ENCODE data around the gene CFAP20DC.

- TF ChIP-seq EZH2 (IDR thresholded peaks at IDR 0.05; ENCODE audit: borderline replicate concordance) (no peak), CTCF (IDR thresholded peaks at IDR 0.05; ENCODE audit: poor library complexity) (no peak)
Measured at GRCh38 chr3:59046839-59047238, 3.0 kb downstream of the CFAP20DC start.
